ENCODE data around the gene ARSB. TPM values are rescaled to one million over a fixed set of nuclear protein-coding genes. Genes with fewer than 3 reads are reported as not detected.

ARSB gene
- total RNA-seq, 1 experiment from 2014 or later = 11.4 TPM

- no peak overlapping the region for H3K4me2 ChIP-seq (ENCODE audit: insufficient read depth, insufficient read length, low read length)
Observed at GRCh38 chr5:79005151-79005550, 20.0 kb upstream of the ARSB start.

More at GRCh38 chr5:79005151-79005550, 20.0 kb upstream of the ARSB start:
- Histone ChIP-seq H2BK120ac (ENCODE audit: low read depth, low read length, poor library complexity, severe bottlenecking) (no peak overlapping the region), H4K20me1 (ENCODE audit: control insufficient read depth, insufficient read depth, insufficient read length) (no peaks in the 10 kb centered on the region), H3K4ac (ENCODE audit: low read depth, low read length) (no peak overlapping the region), H3K27ac (ENCODE audit: insufficient read length, low read depth, low read length) (no peak overlapping the region), H3K18ac (ENCODE audit: insufficient read length, low read depth, low read length) (no peak overlapping the region), H3K23ac (ENCODE audit: insufficient read length, low read depth, low read length) (no peak overlapping the region), H4K8ac (replicated peaks; ENCODE audit: insufficient read length, low read depth, low read length) (no peak overlapping the region), H2AK5ac (ENCODE audit: insufficient read length, low read length) (no peak overlapping the region), H3K79me1 (ENCODE audit: insufficient read depth, low read depth, low read length, poor library complexity, severe bottlenecking) (no peaks in the 10 kb centered on the region), H3T11ph (ENCODE audit: low read length) (no peak overlapping the region), H3K56ac (ENCODE audit: insufficient read length, low read depth, low read length) (no peak overlapping the region), H3K4me1 (ENCODE audit: insufficient read depth, low read length) (no peaks in the 10 kb centered on the region), H3K9me3 (ENCODE audit: control insufficient read depth, low read depth, low read length) (no peaks in the 10 kb centered on the region), H3K27me3 (ENCODE audit: insufficient read depth, low read length) (no peaks in the 10 kb centered on the region), H3K79me2 (ENCODE audit: insufficient read depth, low read length) (no peaks in the 10 kb centered on the region), H3K9ac (ENCODE audit: extremely low read depth, insufficient read length, low read length) (no peak overlapping the region), H4K5ac (ENCODE audit: insufficient read length, low read depth, low read length) (no peak overlapping the region), H3K14ac (ENCODE audit: insufficient read depth, low read length) (no peak overlapping the region), H2BK20ac (ENCODE audit: low read depth, low read length, poor library complexity, severe bottlenecking) (no peak overlapping the region), H2BK12ac (ENCODE audit: insufficient read length, low read depth, low read length) (no peak overlapping the region), H3K23me2 (ENCODE audit: insufficient read length, low read depth, low read length, poor library complexity, severe bottlenecking) (no peaks in the 10 kb centered on the region), H4K91ac (ENCODE audit: insufficient read length, low read depth, low read length) (no peak overlapping the region), H2BK15ac (ENCODE audit: low read depth, low read length) (no peak overlapping the region), H2BK5ac (ENCODE audit: insufficient read length, low read length) (no peak overlapping the region), H2AFZ (ENCODE audit: low read length) (no peak overlapping the region)
- H3K36me3 Mint-ChIP-seq (ENCODE audit: insufficient read depth in 1 of 3, low read depth in 3 of 3) = no peaks in the 10 kb centered on the region
- no peak overlapping the region for H3K27ac Mint-ChIP-seq
- no peak for DNase-seq
- WGBS (ENCODE audit: extremely low coverage, insufficient read length, low lambda C conversion rate) = no CpG with 5 or more reads among the region's 4 CpGs
- no peaks in the 10 kb centered on the region for H3K27me3 Mint-ChIP-seq (ENCODE audit: low read depth)
- no peaks in the 10 kb centered on the region for H3K4me1 Mint-ChIP-seq
- no peak overlapping the region for H3K4me3 Mint-ChIP-seq
- H3K9me3 Mint-ChIP-seq = no peaks in the 10 kb centered on the region
- TF ChIP-seq CTCF (conservative IDR thresholded peaks at IDR 0.05) = no peak

Data from H9 (cell line).